ENCODE measurements around the gene HLA-DQA2.
"Not testable (repeated sequence)": the region's sequence is repeated elsewhere in the genome, so short reads cannot be mapped to it uniquely, and the experiment has no call there.

DNA sequence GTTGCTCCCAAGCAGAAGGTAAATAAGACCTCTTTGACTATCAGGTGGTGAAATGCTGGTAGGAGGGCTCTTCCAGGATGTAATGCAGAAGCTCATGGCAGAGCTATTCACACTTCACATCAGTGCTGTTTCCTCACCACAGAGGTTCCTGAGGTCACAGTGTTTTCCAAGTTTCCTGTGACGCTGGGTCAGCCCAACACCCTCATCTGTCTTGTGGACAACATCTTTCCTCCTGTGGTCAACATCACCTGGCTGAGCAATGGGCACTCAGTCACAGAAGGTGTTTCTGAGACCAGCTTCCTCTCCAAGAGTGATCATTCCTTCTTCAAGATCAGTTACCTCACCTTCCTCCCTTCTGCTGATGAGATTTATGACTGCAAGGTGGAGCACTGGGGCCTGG lies 4.5 kb downstream of the HLA-DQA2 start:
- TF ChIP-seq, protein P1, sequence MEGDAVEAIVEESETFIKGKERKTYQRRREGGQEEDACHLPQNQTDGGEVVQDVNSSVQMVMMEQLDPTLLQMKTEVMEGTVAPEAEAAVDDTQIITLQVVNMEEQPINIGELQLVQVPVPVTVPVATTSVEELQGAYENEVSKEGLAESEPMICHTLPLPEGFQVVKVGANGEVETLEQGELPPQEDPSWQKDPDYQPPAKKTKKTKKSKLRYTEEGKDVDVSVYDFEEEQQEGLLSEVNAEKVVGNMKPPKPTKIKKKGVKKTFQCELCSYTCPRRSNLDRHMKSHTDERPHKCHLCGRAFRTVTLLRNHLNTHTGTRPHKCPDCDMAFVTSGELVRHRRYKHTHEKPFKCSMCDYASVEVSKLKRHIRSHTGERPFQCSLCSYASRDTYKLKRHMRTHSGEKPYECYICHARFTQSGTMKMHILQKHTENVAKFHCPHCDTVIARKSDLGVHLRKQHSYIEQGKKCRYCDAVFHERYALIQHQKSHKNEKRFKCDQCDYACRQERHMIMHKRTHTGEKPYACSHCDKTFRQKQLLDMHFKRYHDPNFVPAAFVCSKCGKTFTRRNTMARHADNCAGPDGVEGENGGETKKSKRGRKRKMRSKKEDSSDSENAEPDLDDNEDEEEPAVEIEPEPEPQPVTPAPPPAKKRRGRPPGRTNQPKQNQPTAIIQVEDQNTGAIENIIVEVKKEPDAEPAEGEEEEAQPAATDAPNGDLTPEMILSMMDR (IDR thresholded peaks at IDR 0.05 in 2 of 3, conservative IDR thresholded peaks at IDR 0.05 in 1 of 3; ENCODE audit: borderline replicate concordance in 1 of 3, insufficient read depth in 1 of 3, low read depth in 2 of 3, low read length in 2 of 3): not testable (repeated sequence)
- not testable (repeated sequence) for TF ChIP-seq SIN3A (IDR thresholded peaks at IDR 0.05; ENCODE audit: low read depth); YY1 (IDR thresholded peaks at IDR 0.05; ENCODE audit: extremely low read depth, insufficient replicate concordance, low read depth, low read length); EZH2 (IDR thresholded peaks at IDR 0.05); POLR2A (IDR thresholded peaks at IDR 0.05; ENCODE audit: borderline replicate concordance, extremely low read depth, insufficient read depth, insufficient read length); ZNF274 (IDR thresholded peaks at IDR 0.05; ENCODE audit: low read depth, low read length); JUND (IDR thresholded peaks at IDR 0.05)
- TF ChIP-seq, protein P2, sequence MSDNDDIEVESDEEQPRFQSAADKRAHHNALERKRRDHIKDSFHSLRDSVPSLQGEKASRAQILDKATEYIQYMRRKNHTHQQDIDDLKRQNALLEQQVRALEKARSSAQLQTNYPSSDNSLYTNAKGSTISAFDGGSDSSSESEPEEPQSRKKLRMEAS (IDR thresholded peaks at IDR 0.05): not testable (repeated sequence)

All from HCT116 (cell line).